ENCODE measurements around the gene CCDC171.

DNA sequence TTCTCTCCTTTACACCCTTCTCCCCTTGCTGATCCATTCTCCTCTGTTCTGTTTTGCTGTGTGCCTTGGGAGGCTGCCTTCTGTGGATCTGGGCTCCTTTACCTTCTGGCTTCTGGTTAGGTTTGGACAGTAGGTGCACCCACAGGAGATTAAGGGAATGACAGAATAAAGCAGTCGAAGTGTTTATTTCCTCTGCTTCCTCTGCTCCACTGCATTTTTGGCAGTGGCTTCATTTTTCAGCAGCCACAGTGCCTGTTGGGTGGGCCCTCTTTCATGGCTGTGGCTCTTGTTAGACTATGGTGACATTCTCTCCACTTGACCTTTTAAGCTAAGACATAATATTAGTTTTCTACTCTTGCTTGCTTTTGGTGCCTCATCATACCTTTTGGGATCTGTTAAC lies 144.1 kb downstream of the CCDC171 start:
- TF ChIP-seq, protein P1, sequence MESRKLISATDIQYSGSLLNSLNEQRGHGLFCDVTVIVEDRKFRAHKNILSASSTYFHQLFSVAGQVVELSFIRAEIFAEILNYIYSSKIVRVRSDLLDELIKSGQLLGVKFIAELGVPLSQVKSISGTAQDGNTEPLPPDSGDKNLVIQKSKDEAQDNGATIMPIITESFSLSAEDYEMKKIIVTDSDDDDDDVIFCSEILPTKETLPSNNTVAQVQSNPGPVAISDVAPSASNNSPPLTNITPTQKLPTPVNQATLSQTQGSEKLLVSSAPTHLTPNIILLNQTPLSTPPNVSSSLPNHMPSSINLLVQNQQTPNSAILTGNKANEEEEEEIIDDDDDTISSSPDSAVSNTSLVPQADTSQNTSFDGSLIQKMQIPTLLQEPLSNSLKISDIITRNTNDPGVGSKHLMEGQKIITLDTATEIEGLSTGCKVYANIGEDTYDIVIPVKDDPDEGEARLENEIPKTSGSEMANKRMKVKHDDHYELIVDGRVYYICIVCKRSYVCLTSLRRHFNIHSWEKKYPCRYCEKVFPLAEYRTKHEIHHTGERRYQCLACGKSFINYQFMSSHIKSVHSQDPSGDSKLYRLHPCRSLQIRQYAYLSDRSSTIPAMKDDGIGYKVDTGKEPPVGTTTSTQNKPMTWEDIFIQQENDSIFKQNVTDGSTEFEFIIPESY (IDR thresholded peaks at IDR 0.05): no peak
- TF ChIP-seq, protein P2, sequence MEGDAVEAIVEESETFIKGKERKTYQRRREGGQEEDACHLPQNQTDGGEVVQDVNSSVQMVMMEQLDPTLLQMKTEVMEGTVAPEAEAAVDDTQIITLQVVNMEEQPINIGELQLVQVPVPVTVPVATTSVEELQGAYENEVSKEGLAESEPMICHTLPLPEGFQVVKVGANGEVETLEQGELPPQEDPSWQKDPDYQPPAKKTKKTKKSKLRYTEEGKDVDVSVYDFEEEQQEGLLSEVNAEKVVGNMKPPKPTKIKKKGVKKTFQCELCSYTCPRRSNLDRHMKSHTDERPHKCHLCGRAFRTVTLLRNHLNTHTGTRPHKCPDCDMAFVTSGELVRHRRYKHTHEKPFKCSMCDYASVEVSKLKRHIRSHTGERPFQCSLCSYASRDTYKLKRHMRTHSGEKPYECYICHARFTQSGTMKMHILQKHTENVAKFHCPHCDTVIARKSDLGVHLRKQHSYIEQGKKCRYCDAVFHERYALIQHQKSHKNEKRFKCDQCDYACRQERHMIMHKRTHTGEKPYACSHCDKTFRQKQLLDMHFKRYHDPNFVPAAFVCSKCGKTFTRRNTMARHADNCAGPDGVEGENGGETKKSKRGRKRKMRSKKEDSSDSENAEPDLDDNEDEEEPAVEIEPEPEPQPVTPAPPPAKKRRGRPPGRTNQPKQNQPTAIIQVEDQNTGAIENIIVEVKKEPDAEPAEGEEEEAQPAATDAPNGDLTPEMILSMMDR (IDR thresholded peaks at IDR 0.05; ENCODE audit: low read depth, low read length, missing input control): no peak
- TF ChIP-seq RAD21 (IDR thresholded peaks at IDR 0.05): no peak
- TF ChIP-seq GABPA (IDR thresholded peaks at IDR 0.05 in 1 of 2, conservative IDR thresholded peaks at IDR 0.05 in 1 of 2): no peak
- no peak for TF ChIP-seq YY1 (IDR thresholded peaks at IDR 0.05)
- TF ChIP-seq, protein P3, sequence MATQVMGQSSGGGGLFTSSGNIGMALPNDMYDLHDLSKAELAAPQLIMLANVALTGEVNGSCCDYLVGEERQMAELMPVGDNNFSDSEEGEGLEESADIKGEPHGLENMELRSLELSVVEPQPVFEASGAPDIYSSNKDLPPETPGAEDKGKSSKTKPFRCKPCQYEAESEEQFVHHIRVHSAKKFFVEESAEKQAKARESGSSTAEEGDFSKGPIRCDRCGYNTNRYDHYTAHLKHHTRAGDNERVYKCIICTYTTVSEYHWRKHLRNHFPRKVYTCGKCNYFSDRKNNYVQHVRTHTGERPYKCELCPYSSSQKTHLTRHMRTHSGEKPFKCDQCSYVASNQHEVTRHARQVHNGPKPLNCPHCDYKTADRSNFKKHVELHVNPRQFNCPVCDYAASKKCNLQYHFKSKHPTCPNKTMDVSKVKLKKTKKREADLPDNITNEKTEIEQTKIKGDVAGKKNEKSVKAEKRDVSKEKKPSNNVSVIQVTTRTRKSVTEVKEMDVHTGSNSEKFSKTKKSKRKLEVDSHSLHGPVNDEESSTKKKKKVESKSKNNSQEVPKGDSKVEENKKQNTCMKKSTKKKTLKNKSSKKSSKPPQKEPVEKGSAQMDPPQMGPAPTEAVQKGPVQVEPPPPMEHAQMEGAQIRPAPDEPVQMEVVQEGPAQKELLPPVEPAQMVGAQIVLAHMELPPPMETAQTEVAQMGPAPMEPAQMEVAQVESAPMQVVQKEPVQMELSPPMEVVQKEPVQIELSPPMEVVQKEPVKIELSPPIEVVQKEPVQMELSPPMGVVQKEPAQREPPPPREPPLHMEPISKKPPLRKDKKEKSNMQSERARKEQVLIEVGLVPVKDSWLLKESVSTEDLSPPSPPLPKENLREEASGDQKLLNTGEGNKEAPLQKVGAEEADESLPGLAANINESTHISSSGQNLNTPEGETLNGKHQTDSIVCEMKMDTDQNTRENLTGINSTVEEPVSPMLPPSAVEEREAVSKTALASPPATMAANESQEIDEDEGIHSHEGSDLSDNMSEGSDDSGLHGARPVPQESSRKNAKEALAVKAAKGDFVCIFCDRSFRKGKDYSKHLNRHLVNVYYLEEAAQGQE (IDR thresholded peaks at IDR 0.05): no peak
- no peak for TF ChIP-seq SP1 (IDR thresholded peaks at IDR 0.05)
- TF ChIP-seq TAF1 (conservative IDR thresholded peaks at IDR 0.05): no peak
- TF ChIP-seq, protein P4, sequence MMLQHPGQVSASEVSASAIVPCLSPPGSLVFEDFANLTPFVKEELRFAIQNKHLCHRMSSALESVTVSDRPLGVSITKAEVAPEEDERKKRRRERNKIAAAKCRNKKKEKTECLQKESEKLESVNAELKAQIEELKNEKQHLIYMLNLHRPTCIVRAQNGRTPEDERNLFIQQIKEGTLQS (IDR thresholded peaks at IDR 0.05): no peak

Data from liver (tissue), 3 donors.